HepG2 (cell line): ENCODE measurements around the gene RDH14. TPM values are rescaled to one million over a fixed set of nuclear protein-coding genes. Genes with fewer than 3 reads are reported as not detected.

ENCODE experiments used
- ATAC-seq: fragments of 200-7000 bp; cut with Tn5 transposase; 3 replicates; pipeline ENCODE4 v1.9.1; 2020; ENCODE audit warnings: mild to moderate bottlenecking, moderate library complexity
- BruUV-seq: library from RNA; stranded (reverse); fragments of 400-500 nt; replicated peaks from 2 replicates; lab custom pipeline; 2021; lab: Mats Ljungman, UMichigan
- CTCF ChIA-PET: fragments of 300-600 bp; formaldehyde crosslinking; extraction: SDS; loops from one replicate; lab custom pipeline; 2021; ENCODE audit warnings: low total read pairs, inconsistent platforms, low intra/inter-chr PET ratio; lab: Yijun Ruan, JAX
- POLR2A ChIA-PET: fragments of 350-600 bp; sonication (Branson Sonifier 250); formaldehyde crosslinking; loops from one replicate; lab custom pipeline; 2020; ENCODE audit warnings: antibody characterized with exemption, inconsistent platforms; lab: Yijun Ruan, JAX
- DNase-seq: peaks from one replicate; pipeline ENCODE4 v3.0.0-alpha.2; 2015; ENCODE audit warnings: low spot score
- FAIRE-seq: peaks from 3 replicates; lab custom pipeline; 2011; peaks lifted over from hg19 to GRCh38; lab: Jason Lieb, UNC
- H2AFZ ChIP-seq: one replicate; pipeline ENCODE4 v1.6.1; 2011; ENCODE audit warnings: low read length, inconsistent platforms
- H3K27ac ChIP-seq: fragments of 300-600 bp; 3 replicates; pipeline ENCODE4 v1.8.0; 2011; ENCODE audit warnings: mixed run types, mild to moderate bottlenecking, mixed read lengths, low read length, inconsistent platforms; ENCODE audit not compliant: insufficient read depth; ENCODE audit errors: extremely low read length
- H3K27me3 ChIP-seq, 2 experiments: fragments of 200-600 bp in 1 of 2; 2 replicates in 1 of 2; 3 replicates in 1 of 2; pipeline versions ENCODE4 v1.6.0 to v1.8.0; 2011; ENCODE audit warnings: low read length in 2 of 2, mild to moderate bottlenecking in 2 of 2, moderate library complexity in 2 of 2, inconsistent platforms in 1 of 2; ENCODE audit not compliant: insufficient read depth in 2 of 2, control insufficient read depth in 1 of 2
- H3K36me3 ChIP-seq, 2 experiments: fragments of 200-600 bp in 1 of 2; replicated peaks in 1 of 2; 2 replicates in 1 of 2; 3 replicates in 1 of 2; pipeline versions ENCODE4 v1.5.1 to v1.8.0; 2011; ENCODE audit warnings: low read length in 2 of 2, inconsistent platforms in 1 of 2; ENCODE audit not compliant: insufficient read depth in 2 of 2, control insufficient read depth in 1 of 2
- H3K4me1 ChIP-seq: 2 replicates; pipeline ENCODE4 v1.5.1; 2012; ENCODE audit warnings: low read length, inconsistent platforms; ENCODE audit not compliant: insufficient read depth
- H3K4me2 ChIP-seq: 2 replicates; pipeline ENCODE4 v1.6.0; 2011; ENCODE audit warnings: low read depth, low read length, inconsistent platforms
- H3K4me3 ChIP-seq, 3 experiments: fragments of 200-600 bp in 1 of 3; sonication (generic), shearing (Covaris generic) in 1 of 3; replicated peaks in 1 of 3; 2 replicates each; pipeline ENCODE4 v1.5.1; 2011 to 2016; ENCODE audit warnings: low read length in 3 of 3, inconsistent platforms in 2 of 3, low read depth in 2 of 3, mild to moderate bottlenecking in 2 of 3, control low read depth in 1 of 3, mixed read lengths in 1 of 3; ENCODE audit not compliant: insufficient read depth in 1 of 3
- H3K79me2 ChIP-seq: one replicate; pipeline ENCODE4 v1.6.1; 2011; ENCODE audit warnings: low read length, inconsistent platforms; ENCODE audit not compliant: insufficient read depth
- H3K9ac ChIP-seq: 2 replicates; pipeline ENCODE4 v1.6.0; 2011; ENCODE audit warnings: mild to moderate bottlenecking, low read depth, low read length, inconsistent platforms; ENCODE audit not compliant: insufficient read depth
- H3K9me3 ChIP-seq: 2 replicates; pipeline ENCODE4 v1.5.1; 2012; ENCODE audit warnings: mild to moderate bottlenecking, low read length
- H4K20me1 ChIP-seq: 2 replicates; pipeline ENCODE4 v1.6.0; 2011; ENCODE audit warnings: inconsistent platforms, mild to moderate bottlenecking, low read length, moderate library complexity; ENCODE audit not compliant: insufficient read depth
- AGO2 ChIP-seq: fragments of 200-400 bp; formaldehyde crosslinking; optimal IDR thresholded peaks from 2 replicates; pipeline ENCODE3; 2017; ENCODE audit warnings: mild to moderate bottlenecking, low read depth, low read length, moderate library complexity
- AKAP8 ChIP-seq: sonication (generic); formaldehyde crosslinking; IDR thresholded peaks from 2 replicates; pipeline ENCODE4 v1.5.1; 2020; ENCODE audit warnings: mild to moderate bottlenecking, missing genetic modification reagents
- CEBPG ChIP-seq: IDR thresholded peaks from 2 replicates; pipeline ENCODE4 v1.6.1; 2016
- FOSL2 ChIP-seq: sonication (generic); formaldehyde crosslinking; IDR thresholded peaks from 2 replicates; pipeline ENCODE4 v1.4.0; 2020; ENCODE audit warnings: missing genetic modification reagents
- KAT8 ChIP-seq: IDR thresholded peaks from 2 replicates; pipeline ENCODE4 v1.6.1; 2016; ENCODE audit warnings: missing genetic modification reagents, missing compliant biosample characterization
- MBNL3 ChIP-seq: fragments of 250-450 bp; sonication (Bioruptor Pico); conservative IDR thresholded peaks from 2 replicates; pipeline ENCODE4 v1.8.0; 2022; ENCODE audit warnings: mild to moderate bottlenecking, inconsistent platforms
- NR2C2 ChIP-seq: sonication (generic); formaldehyde crosslinking; IDR thresholded peaks from 2 replicates; pipeline ENCODE4 v1.4.0; 2020; ENCODE audit warnings: missing genetic modification reagents, mild to moderate bottlenecking, moderate library complexity, borderline replicate concordance
- RFX5 ChIP-seq: IDR thresholded peaks from 2 replicates; pipeline ENCODE4 v1.6.1; 2011; ENCODE audit warnings: low read depth, low read length, improper control_type of control experiment
- SATB2 ChIP-seq: sonication (generic); formaldehyde crosslinking; IDR thresholded peaks from 2 replicates; pipeline ENCODE4 v1.5.0; 2020; ENCODE audit warnings: missing genetic modification reagents
- SP2 ChIP-seq: sonication (generic); formaldehyde crosslinking; IDR thresholded peaks from 2 replicates; pipeline ENCODE4 v1.5.1; 2020; ENCODE audit warnings: mild to moderate bottlenecking, missing genetic modification reagents
- TBP ChIP-seq: sonication (generic); formaldehyde crosslinking; IDR thresholded peaks from 2 replicates; pipeline ENCODE4 v1.5.0; 2020; ENCODE audit warnings: missing genetic modification reagents
- ZBTB25 ChIP-seq: IDR thresholded peaks from 2 replicates; pipeline ENCODE4 v1.6.1; 2018; ENCODE audit warnings: missing genetic modification reagents
- ZNF121 ChIP-seq: sonication (generic); formaldehyde crosslinking; IDR thresholded peaks from 2 replicates; pipeline ENCODE4 v1.5.0; 2020; ENCODE audit warnings: mild to moderate bottlenecking, missing genetic modification reagents
- ZNF510 ChIP-seq: sonication (generic); formaldehyde crosslinking; IDR thresholded peaks from 2 replicates; pipeline ENCODE4 v1.4.0; 2020; ENCODE audit warnings: low read depth, mild to moderate bottlenecking, missing genetic modification reagents
- ZNF570 ChIP-seq: sonication (generic); formaldehyde crosslinking; IDR thresholded peaks from 2 replicates; pipeline ENCODE4 v1.4.0; 2020; ENCODE audit warnings: mild to moderate bottlenecking, missing genetic modification reagents, borderline replicate concordance
- ZNF782 ChIP-seq: sonication (generic); formaldehyde crosslinking; IDR thresholded peaks from 2 replicates; pipeline ENCODE4 v1.4.0; 2020; ENCODE audit warnings: missing genetic modification reagents, mild to moderate bottlenecking, borderline replicate concordance
- ZNF850 ChIP-seq: sonication (generic); formaldehyde crosslinking; conservative IDR thresholded peaks from 2 replicates; pipeline ENCODE4 v1.9.0; 2021; ENCODE audit warnings: mild to moderate bottlenecking, missing genetic modification reagents
- ZNF878 ChIP-seq: sonication (generic); formaldehyde crosslinking; IDR thresholded peaks from 2 replicates; pipeline ENCODE4 v1.8.1; 2023; ENCODE audit warnings: mild to moderate bottlenecking, missing genetic modification reagents, moderate library complexity
- ZNF891 ChIP-seq: sonication (generic); formaldehyde crosslinking; IDR thresholded peaks from 2 replicates; pipeline ENCODE4 v1.5.0; 2020; ENCODE audit warnings: mild to moderate bottlenecking, missing genetic modification reagents
- WGBS: methylation state at CpG from one replicate; pipeline ENCODE4 v1.1.6; 2017; ENCODE audit warnings: low lambda C conversion rate; 5-methylcytosine and 5-hydroxymethylcytosine counted together
- in situ Hi-C: cut with HindIII; loops from 2 replicates; pipeline ENCODE4 v1.10.0; 2017; ENCODE audit warnings: low pct_unique_long_range_greater_than_20kb; ENCODE audit not compliant: extremely low pct_ligation_motif_present
- intact Hi-C: fragments of 100-400 bp; cut with micrococcal nuclease; formaldehyde crosslinking; loops from one replicate; pipeline ENCODE4 v1.10.0; 2022; ENCODE audit not compliant: unreplicated experiment
- polyA plus RNA-seq, 8 experiments: library from polyadenylated mRNA; depleted of rRNA in 3 of 8; stranded (reverse) in 7 of 8; unstranded in 1 of 8; fragments of >200 nt; fragmentation: Illumina TruSeq in 4 of 8; extraction: Trizol in 4 of 8; gene quantifications; 2 replicates each; pipeline versions ENCODE4 v1.2.1 to v1.2.3, GENCODE V29; 2011 to 2016; ENCODE audit warnings: low read depth in 4 of 8, missing spikeins in 1 of 8, mixed read lengths in 1 of 8; ENCODE audit not compliant: insufficient read depth in 1 of 8
- total RNA-seq, 5 experiments: library from RNA; depleted of rRNA; stranded (reverse); fragments of >200 nt; fragmentation: Illumina TruSeq; extraction: Trizol; gene quantifications; 2 replicates each; pipeline ENCODE4 v1.2.3, GENCODE V29; 2016; ENCODE audit warnings: low read depth in 1 of 5
- TF ChIP-seq, protein P1 (sequence below): sonication (generic); formaldehyde crosslinking; IDR thresholded peaks from 2 replicates; pipeline ENCODE4 v1.9.0; 2022; ENCODE audit warnings: missing genetic modification reagents, mild to moderate bottlenecking, borderline replicate concordance
- TF ChIP-seq, protein P2 (sequence below): fragments of 450-650 bp; IDR thresholded peaks from 2 replicates; pipeline ENCODE4 v1.6.1; 2016
- TF ChIP-seq, protein P3 (sequence below): sonication (generic); formaldehyde crosslinking; IDR thresholded peaks from 2 replicates; pipeline ENCODE4 v1.4.0; 2020; ENCODE audit warnings: missing genetic modification reagents

RDH14 gene
- total and polyA plus RNA-seq, 2 of the 13 experiments (the other 11 are each of a cell fraction or from before 2014, with no cell fraction given) = 27.4 to 39.9 TPM

- TF ChIP-seq RFX5 (no peak), CEBPG (CRISPR knock-in tag) (no peak), KAT8 (CRISPR knock-in tag) (no peak), AKAP8 (CRISPR knock-in tag) (no peak)
Measured at GRCh38 chr2:18585526-18585925, 25.1 kb upstream of the RDH14 start (continued).

GRCh38 chr2:18584608-18584954 lies 24.1 kb upstream of the RDH14 start:
- ATAC-seq (no peak), FAIRE-seq (no peak), DNase-seq (no peak)
- Histone ChIP-seq H3K27me3 (no peaks in the 10 kb centered on the region), H3K4me2 (no peak overlapping the region), H3K4me3 (no peak overlapping the region), H3K79me2 (no peaks in the 10 kb centered on the region), H2AFZ (no peak overlapping the region), H3K9ac (no peak overlapping the region), H4K20me1 (no peaks in the 10 kb centered on the region), H3K27ac (no peak overlapping the region), H3K36me3 (no peaks in the 10 kb centered on the region), H3K4me1 (no peaks in the 10 kb centered on the region), H3K9me3 (no peaks in the 10 kb centered on the region)
- intact Hi-C loops (no loop called here), in situ Hi-C loops (no loop called here)
- 96% methylated on average over 32 of the region's 32 CpGs for WGBS
- CTCF ChIA-PET = no interaction called here
- no TSS peak for BruUV-seq
- POLR2A ChIA-PET = no interaction called here
- TF ChIP-seq ZNF121 (CRISPR knock-in tag) = no peak
- TF ChIP-seq, protein P1, sequence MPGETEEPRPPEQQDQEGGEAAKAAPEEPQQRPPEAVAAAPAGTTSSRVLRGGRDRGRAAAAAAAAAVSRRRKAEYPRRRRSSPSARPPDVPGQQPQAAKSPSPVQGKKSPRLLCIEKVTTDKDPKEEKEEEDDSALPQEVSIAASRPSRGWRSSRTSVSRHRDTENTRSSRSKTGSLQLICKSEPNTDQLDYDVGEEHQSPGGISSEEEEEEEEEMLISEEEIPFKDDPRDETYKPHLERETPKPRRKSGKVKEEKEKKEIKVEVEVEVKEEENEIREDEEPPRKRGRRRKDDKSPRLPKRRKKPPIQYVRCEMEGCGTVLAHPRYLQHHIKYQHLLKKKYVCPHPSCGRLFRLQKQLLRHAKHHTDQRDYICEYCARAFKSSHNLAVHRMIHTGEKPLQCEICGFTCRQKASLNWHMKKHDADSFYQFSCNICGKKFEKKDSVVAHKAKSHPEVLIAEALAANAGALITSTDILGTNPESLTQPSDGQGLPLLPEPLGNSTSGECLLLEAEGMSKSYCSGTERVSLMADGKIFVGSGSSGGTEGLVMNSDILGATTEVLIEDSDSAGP (CRISPR knock-in tag) = no peak
- TF ChIP-seq TBP = no peak
- no peak for TF ChIP-seq MBNL3 (CRISPR knock-in tag)
- no peak for TF ChIP-seq NR2C2 (CRISPR knock-in tag)
- no peak for TF ChIP-seq ZNF510
- TF ChIP-seq, protein P2, sequence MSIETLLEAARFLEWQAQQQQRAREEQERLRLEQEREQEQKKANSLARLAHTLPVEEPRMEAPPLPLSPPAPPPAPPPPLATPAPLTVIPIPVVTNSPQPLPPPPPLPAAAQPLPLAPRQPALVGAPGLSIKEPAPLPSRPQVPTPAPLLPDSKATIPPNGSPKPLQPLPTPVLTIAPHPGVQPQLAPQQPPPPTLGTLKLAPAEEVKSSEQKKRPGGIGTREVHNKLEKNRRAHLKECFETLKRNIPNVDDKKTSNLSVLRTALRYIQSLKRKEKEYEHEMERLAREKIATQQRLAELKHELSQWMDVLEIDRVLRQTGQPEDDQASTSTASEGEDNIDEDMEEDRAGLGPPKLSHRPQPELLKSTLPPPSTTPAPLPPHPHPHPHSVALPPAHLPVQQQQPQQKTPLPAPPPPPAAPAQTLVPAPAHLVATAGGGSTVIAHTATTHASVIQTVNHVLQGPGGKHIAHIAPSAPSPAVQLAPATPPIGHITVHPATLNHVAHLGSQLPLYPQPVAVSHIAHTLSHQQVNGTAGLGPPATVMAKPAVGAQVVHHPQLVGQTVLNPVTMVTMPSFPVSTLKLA = no peak
- no peak for TF ChIP-seq ZNF850
- TF ChIP-seq FOSL2 (CRISPR knock-in tag) = no peak
- no peak for TF ChIP-seq ZNF878 (CRISPR knock-in tag)
- TF ChIP-seq, protein P3, sequence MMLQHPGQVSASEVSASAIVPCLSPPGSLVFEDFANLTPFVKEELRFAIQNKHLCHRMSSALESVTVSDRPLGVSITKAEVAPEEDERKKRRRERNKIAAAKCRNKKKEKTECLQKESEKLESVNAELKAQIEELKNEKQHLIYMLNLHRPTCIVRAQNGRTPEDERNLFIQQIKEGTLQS (CRISPR knock-in tag) = no peak
- TF ChIP-seq SATB2 = no peak
- no peak for TF ChIP-seq ZNF570 (CRISPR knock-in tag)
- TF ChIP-seq ZNF782 (CRISPR knock-in tag) = no peak
- TF ChIP-seq ZNF891 = no peak
- TF ChIP-seq ZBTB25 (CRISPR knock-in tag) = no peak
- TF ChIP-seq SP2 (CRISPR knock-in tag) = no peak
- TF ChIP-seq AGO2 = no peak
